DMS153 (cell line): ENCODE data around the gene ACTR3C.

Source experiments
- DNase-seq: peaks from one replicate; lab custom pipeline; 2025; lab: John Stamatoyannopoulos, UW

Gene ACTR3C

GRCh38 chr7:150322833-150323681 is at the start of gene ACTR3C, which contains the start of gene LRRC61:
TSS of gene ACTR3C (minus strand) at chr7:150323545. CDS start at chr7:150295296, 28,249 bp downstream.
TSS of gene LRRC61 (plus strand) at chr7:150323355. CDS start at chr7:150336862, 13,507 bp downstream.
- DNase-seq, result peak; percentile 71

GRCh38 chr7:150372271-150373048 is 49.1 kb upstream of the ACTR3C start:
- no peak for DNase-seq

GRCh38 chr7:150371996-150372270 is 48.6 kb upstream of the ACTR3C start:
- no peak for DNase-seq

- no peak for DNase-seq
Measured at GRCh38 chr7:150371131-150371995, 48.0 kb upstream of the ACTR3C start.

GRCh38 chr7:150370612-150371071 is 47.3 kb upstream of the ACTR3C start:
- no peak for DNase-seq

GRCh38 chr7:150369748-150370501 is 46.6 kb upstream of the ACTR3C start:
- DNase-seq, result no peak

GRCh38 chr7:150368884-150369747 is 45.8 kb upstream of the ACTR3C start:
- DNase-seq, result peak; percentile 47

GRCh38 chr7:150368096-150368883 is 44.9 kb upstream of the ACTR3C start, which contains the start of gene REPIN1:
TSS of gene REPIN1 (plus strand) at chr7:150368822. CDS start at chr7:150369712, 890 bp downstream.
- peak; percentile 67 for DNase-seq

GRCh38 chr7:150367677-150368095 is 44.3 kb upstream of the ACTR3C start:
- peak; percentile 84 for DNase-seq

- no peak for DNase-seq
Measured at GRCh38 chr7:150365673-150366398, 42.5 kb upstream of the ACTR3C start.

GRCh38 chr7:150365194-150365593 is 41.8 kb upstream of the ACTR3C start:
- no peak for DNase-seq

- DNase-seq, result no peak
Measured at GRCh38 chr7:150363872-150364271, 40.5 kb upstream of the ACTR3C start.

- DNase-seq, result no peak
Measured at GRCh38 chr7:150363370-150363769, 40.0 kb upstream of the ACTR3C start.

- no peak for DNase-seq
Measured at GRCh38 chr7:150361807-150362621, 38.7 kb upstream of the ACTR3C start.

GRCh38 chr7:150361402-150361801 is 38.1 kb upstream of the ACTR3C start:
- DNase-seq, result no peak

GRCh38 chr7:150360363-150361058 is 37.2 kb upstream of the ACTR3C start:
- DNase-seq, result no peak
